SK-N-SH (cell line): ENCODE data around the gene STX2. TPM values are rescaled to one million over a fixed set of nuclear protein-coding genes. Genes with fewer than 3 reads are reported as not detected.

ENCODE experiments used
- CTCF ChIA-PET: fragments of 300-600, 350-600 bp; formaldehyde crosslinking; extraction: SDS; loops from one replicate; lab custom pipeline; 2021; lab: Yijun Ruan, JAX
- POLR2A ChIA-PET: fragments of 350-600 bp; sonication (Branson Sonifier 250); formaldehyde crosslinking; extraction: SDS; loops from one replicate; lab custom pipeline; 2020; ENCODE audit warnings: antibody characterized with exemption, inconsistent platforms; lab: Yijun Ruan, JAX
- DNase-seq: peaks from one replicate; pipeline ENCODE4 v3.0.0; 2012
- H2AFZ ChIP-seq: fragments of 200-600 bp; sonication (generic); 2 replicates; pipeline ENCODE4 v1.8.1; 2016; ENCODE audit warnings: antibody characterized with exemption, mild to moderate bottlenecking, low read depth
- H3F3A ChIP-seq: fragments of 200-600 bp; sonication (generic); replicated peaks from 2 replicates; pipeline ENCODE3; 2016; ENCODE audit warnings: antibody characterized with exemption, mild to moderate bottlenecking; ENCODE audit not compliant: insufficient read depth
- H3K27ac ChIP-seq, 2 experiments: fragments of 200-500 bp in 1 of 2; fragments of 200-600 bp in 1 of 2; sonication (Bioruptor generic) in 1 of 2; sonication (generic), shearing (Covaris generic) in 1 of 2; 2 replicates each; pipeline versions ENCODE4 v1.5.1 to v1.6.1; 2014 to 2016; ENCODE audit warnings: low read depth in 2 of 2, inconsistent platforms in 1 of 2, low read length in 1 of 2, mild to moderate bottlenecking in 1 of 2, mixed read lengths in 1 of 2
- H3K27me3 ChIP-seq: fragments of 200-600 bp; sonication (generic), shearing (Covaris generic); 2 replicates; pipeline ENCODE4 v1.6.1; 2016; ENCODE audit warnings: mixed run types; ENCODE audit not compliant: insufficient read depth
- H3K36me3 ChIP-seq, 2 experiments: fragments of 200-500 bp in 1 of 2; fragments of 200-600 bp in 1 of 2; sonication (Bioruptor generic) in 1 of 2; sonication (generic) in 1 of 2; replicated peaks in 1 of 2; 2 replicates each; pipeline versions ENCODE3 to v1.5.1; 2014 to 2016; ENCODE audit warnings: low read length in 1 of 2, mild to moderate bottlenecking in 1 of 2; ENCODE audit not compliant: insufficient read depth in 2 of 2, control insufficient read depth in 1 of 2
- H3K4me1 ChIP-seq, 2 experiments: fragments of 200-500 bp in 1 of 2; fragments of 200-600 bp in 1 of 2; sonication (Bioruptor generic) in 1 of 2; sonication (generic), shearing (Covaris generic) in 1 of 2; 2 replicates each; pipeline versions ENCODE4 v1.5.1 to v1.6.1; 2014 to 2016; ENCODE audit warnings: low read depth in 1 of 2, low read length in 1 of 2, mixed run types in 1 of 2; ENCODE audit not compliant: insufficient read depth in 2 of 2, control insufficient read depth in 1 of 2
- H3K4me2 ChIP-seq: fragments of 200-600 bp; sonication (generic), shearing (Covaris generic); 2 replicates; pipeline ENCODE4 v1.6.1; 2017; ENCODE audit warnings: mixed run types
- H3K4me3 ChIP-seq, 2 experiments: fragments of 200-500 bp in 1 of 2; fragments of 200-600 bp in 1 of 2; sonication (Bioruptor generic) in 1 of 2; sonication (generic), shearing (Covaris generic) in 1 of 2; 2 replicates each; pipeline versions ENCODE4 v1.5.1 to v1.8.1; 2014 to 2016; ENCODE audit warnings: low read depth in 2 of 2, inconsistent platforms in 1 of 2, low read length in 1 of 2, mild to moderate bottlenecking in 1 of 2, mixed read lengths in 1 of 2, moderate library complexity in 1 of 2
- H3K79me2 ChIP-seq: fragments of 200-600 bp; sonication (generic); 2 replicates; pipeline ENCODE4 v1.8.1; 2017; ENCODE audit warnings: mild to moderate bottlenecking; ENCODE audit not compliant: insufficient read depth
- H3K9ac ChIP-seq: fragments of 200-600 bp; sonication (generic); 2 replicates; pipeline ENCODE4 v1.6.1; 2017; ENCODE audit warnings: mixed run types
- H3K9me2 ChIP-seq: fragments of 200-600 bp; sonication (generic); 2 replicates; pipeline ENCODE4 v1.6.1; 2017; ENCODE audit warnings: mixed run types
- H3K9me3 ChIP-seq: fragments of 200-600 bp; sonication (generic); 2 replicates; pipeline ENCODE4 v1.6.1; 2017; ENCODE audit warnings: mixed run types, mild to moderate bottlenecking, moderate library complexity
- H4K20me1 ChIP-seq: fragments of 200-600 bp; sonication (generic); 2 replicates; pipeline ENCODE4 v1.6.1; 2017; ENCODE audit warnings: mild to moderate bottlenecking, mixed run types; ENCODE audit not compliant: insufficient read depth
- ELF1 ChIP-seq: IDR thresholded peaks from 2 replicates; pipeline ENCODE4 v1.4.0; 2012
- EP300 ChIP-seq, 2 experiments: IDR thresholded peaks; 2 replicates each; pipeline versions ENCODE4 v1.4.0 to v1.6.1; 2012; ENCODE audit warnings: borderline replicate concordance in 1 of 2, low read depth in 1 of 2, low read length in 1 of 2
- EZH2phosphoT487 ChIP-seq: fragments of 200-600 bp; sonication (generic); IDR thresholded peaks from 2 replicates; pipeline ENCODE4 v1.6.1; 2017; ENCODE audit warnings: low read depth, mixed run types, mild to moderate bottlenecking, antibody characterized with exemption, moderate library complexity, borderline replicate concordance
- FOXJ3 ChIP-seq: sonication (generic); formaldehyde crosslinking; IDR thresholded peaks from 2 replicates; pipeline ENCODE4 v1.5.1; 2020; ENCODE audit warnings: mild to moderate bottlenecking, missing genetic modification reagents
- FOXM1 ChIP-seq: IDR thresholded peaks from 2 replicates; pipeline ENCODE4 v1.4.0; 2012; ENCODE audit warnings: low read depth, mild to moderate bottlenecking
- GATA2 ChIP-seq: sonication (generic); formaldehyde crosslinking; IDR thresholded peaks from 2 replicates; pipeline ENCODE4 v1.5.0; 2020; ENCODE audit warnings: mild to moderate bottlenecking, missing genetic modification reagents
- JUND ChIP-seq: IDR thresholded peaks from 2 replicates; pipeline ENCODE4 v1.4.0; 2012
- MEF2A ChIP-seq: IDR thresholded peaks from 2 replicates; pipeline ENCODE4 v1.4.0; 2012; ENCODE audit warnings: low read depth, borderline replicate concordance
- NRF1 ChIP-seq: IDR thresholded peaks from 2 replicates; pipeline ENCODE4 v1.6.1; 2012; ENCODE audit warnings: low read depth, mild to moderate bottlenecking, low read length
- POLR2AphosphoS5 ChIP-seq: IDR thresholded peaks from 2 replicates; pipeline ENCODE4 v1.6.1; 2012; ENCODE audit warnings: low read depth, low read length
- RAD21 ChIP-seq: IDR thresholded peaks from 2 replicates; pipeline ENCODE4 v1.6.1; 2012; ENCODE audit warnings: mild to moderate bottlenecking, low read length
- RCOR1 ChIP-seq: fragments of 150-350 bp; IDR thresholded peaks from 2 replicates; pipeline ENCODE4 v1.6.1; 2017; ENCODE audit warnings: antibody characterized with exemption, low read length
- SIN3A ChIP-seq: IDR thresholded peaks from 2 replicates; pipeline ENCODE4 v1.6.1; 2012; ENCODE audit warnings: low read depth, mild to moderate bottlenecking, low read length, moderate library complexity, borderline replicate concordance
- TEAD4 ChIP-seq: IDR thresholded peaks from 2 replicates; pipeline ENCODE4 v1.4.0; 2012; ENCODE audit warnings: mild to moderate bottlenecking, borderline replicate concordance; ENCODE audit not compliant: insufficient read depth
- WGBS: methylation state at CpG from one replicate; pipeline ENCODE4 v1.1.6; 2017; ENCODE audit warnings: low lambda C conversion rate; 5-methylcytosine and 5-hydroxymethylcytosine counted together
- polyA plus RNA-seq, 3 experiments: library from polyadenylated mRNA; depleted of rRNA; stranded (reverse); fragments of >200 nt; gene quantifications; 2 replicates each; pipeline ENCODE4 v1.2.3, GENCODE V29; 2012
- TF ChIP-seq, protein P1 (sequence below): fragments of 150-350 bp; IDR thresholded peaks from 2 replicates; pipeline ENCODE4 v1.6.1; 2017; ENCODE audit warnings: antibody characterized with exemption, low read length, low read depth, borderline replicate concordance
- TF ChIP-seq, protein P2 (sequence below): IDR thresholded peaks from 2 replicates; pipeline ENCODE4 v1.4.0; 2012; ENCODE audit warnings: low read depth
- TF ChIP-seq, protein P3 (sequence below): IDR thresholded peaks from 2 replicates; pipeline ENCODE4 v1.4.0; 2012; ENCODE audit warnings: low read depth, borderline replicate concordance

STX2 gene
- polyA plus RNA-seq, 1 of the 3 experiments (the other 2 are of a cell fraction) = 25.1 TPM

DNA sequence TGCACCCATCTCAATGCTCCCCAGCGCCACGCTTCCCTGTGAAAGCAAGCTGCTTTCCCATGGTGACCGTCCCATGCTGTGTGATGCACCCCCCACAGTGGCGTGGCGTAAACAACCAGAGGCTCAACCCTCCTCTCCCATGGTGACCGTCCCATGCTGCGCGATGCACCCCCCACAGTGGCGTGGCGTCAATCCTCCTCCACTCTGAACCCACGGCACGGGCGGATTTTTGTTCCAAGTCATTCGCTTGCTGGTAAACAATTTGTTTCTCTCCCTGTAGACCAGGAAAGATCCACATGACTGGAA lies 8.9 kb downstream of the STX2 start (continued):
- TF ChIP-seq SIN3A (no peak), MEF2A (no peak), NRF1 (no peak), JUND (no peak), EP300 (IDR thresholded peaks at IDR 0.05; ENCODE audit: borderline replicate concordance in 1 of 2, low read depth in 1 of 2, low read length in 1 of 2) (no peak), RCOR1 (no peak), TEAD4 (no peak)
- TF ChIP-seq, protein P1, sequence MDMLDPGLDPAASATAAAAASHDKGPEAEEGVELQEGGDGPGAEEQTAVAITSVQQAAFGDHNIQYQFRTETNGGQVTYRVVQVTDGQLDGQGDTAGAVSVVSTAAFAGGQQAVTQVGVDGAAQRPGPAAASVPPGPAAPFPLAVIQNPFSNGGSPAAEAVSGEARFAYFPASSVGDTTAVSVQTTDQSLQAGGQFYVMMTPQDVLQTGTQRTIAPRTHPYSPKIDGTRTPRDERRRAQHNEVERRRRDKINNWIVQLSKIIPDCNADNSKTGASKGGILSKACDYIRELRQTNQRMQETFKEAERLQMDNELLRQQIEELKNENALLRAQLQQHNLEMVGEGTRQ = no peak
- TF ChIP-seq, protein P2, sequence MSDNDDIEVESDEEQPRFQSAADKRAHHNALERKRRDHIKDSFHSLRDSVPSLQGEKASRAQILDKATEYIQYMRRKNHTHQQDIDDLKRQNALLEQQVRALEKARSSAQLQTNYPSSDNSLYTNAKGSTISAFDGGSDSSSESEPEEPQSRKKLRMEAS = no peak

DNA sequence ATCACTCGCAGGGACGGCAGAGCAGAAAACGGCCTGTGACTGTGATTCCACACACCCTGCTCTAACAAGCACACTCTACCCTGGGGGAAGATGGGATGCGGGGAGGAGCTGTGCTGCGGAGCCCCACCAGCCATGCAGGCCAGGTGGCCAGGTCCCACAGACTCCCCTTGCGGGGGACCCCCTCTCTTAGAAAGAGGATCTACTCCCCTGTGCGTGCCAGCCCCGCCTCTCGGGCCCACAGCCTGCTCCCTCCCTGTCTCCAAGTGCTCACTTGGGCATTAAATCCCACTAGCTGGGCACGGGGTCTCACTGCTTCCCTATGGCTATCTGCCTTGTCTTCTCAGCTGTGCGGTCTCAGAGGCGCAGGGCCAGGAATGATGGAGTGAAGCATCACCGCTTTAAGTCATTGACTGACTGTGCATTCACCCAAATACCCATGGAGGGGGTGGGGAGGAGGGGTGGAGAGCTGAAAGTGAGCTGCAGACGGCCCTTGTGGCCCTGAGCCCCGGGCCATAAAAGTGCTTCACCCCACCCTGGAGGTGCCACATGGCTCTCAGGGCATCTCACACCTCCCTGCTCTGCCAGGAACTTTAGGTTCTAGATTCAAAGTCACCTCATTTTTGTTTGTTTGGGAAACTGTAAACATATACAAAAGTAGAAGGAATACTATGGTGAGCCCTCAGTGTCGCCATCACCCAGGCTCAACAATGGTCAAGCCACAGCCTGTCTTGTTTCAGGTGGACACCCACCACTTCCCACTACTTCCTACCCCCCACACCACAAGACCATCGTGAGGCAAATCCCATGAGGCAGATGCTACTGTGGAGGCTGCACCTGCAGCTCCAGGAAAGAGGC lies 9.4 kb downstream of the STX2 start:
- Histone ChIP-seq H3K4me2 (no peak overlapping the region), H3K4me3 (no peak overlapping the region), H3K9ac (no peak overlapping the region), H3F3A (no peaks in the 10 kb centered on the region), H2AFZ (no peak overlapping the region), H3K79me2 (peaks cover 93% of the 10 kb centered on the region), H3K9me3 (no peaks in the 10 kb centered on the region), H3K27me3 (no peaks in the 10 kb centered on the region), H4K20me1 (peaks cover 38% of the 10 kb centered on the region), H3K36me3 (no peaks in the 10 kb centered on the region), H3K9me2 (no peaks in the 10 kb centered on the region), H3K4me1 (peaks cover 0 to 13% of the 10 kb centered on the region in 2 experiments; a peak in 1 of 4 replicates), H3K27ac (no peak overlapping the region)
- WGBS = 93% methylated on average over 13 of the region's 17 CpGs
- POLR2A ChIA-PET = interaction anchor here (1.3 kb wide), 1 partner anchor 9 kb away, joined by 4 read pairs; no protein-coding TSS in a partner anchor
- peak; percentile 49 for DNase-seq
- CTCF ChIA-PET = interaction anchor here (1.3 kb wide), 1 partner anchor 12 kb away, joined by 3 read pairs; no protein-coding TSS in a partner anchor
- TF ChIP-seq FOXM1 (no peak), RAD21 (no peak), FOXJ3 (CRISPR knock-in tag) (no peak), SIN3A (no peak), EZH2phosphoT487 (no peak), ELF1 (no peak), POLR2AphosphoS5 (no peak), GATA2 (CRISPR knock-in tag) (no peak)
- TF ChIP-seq, protein P3, sequence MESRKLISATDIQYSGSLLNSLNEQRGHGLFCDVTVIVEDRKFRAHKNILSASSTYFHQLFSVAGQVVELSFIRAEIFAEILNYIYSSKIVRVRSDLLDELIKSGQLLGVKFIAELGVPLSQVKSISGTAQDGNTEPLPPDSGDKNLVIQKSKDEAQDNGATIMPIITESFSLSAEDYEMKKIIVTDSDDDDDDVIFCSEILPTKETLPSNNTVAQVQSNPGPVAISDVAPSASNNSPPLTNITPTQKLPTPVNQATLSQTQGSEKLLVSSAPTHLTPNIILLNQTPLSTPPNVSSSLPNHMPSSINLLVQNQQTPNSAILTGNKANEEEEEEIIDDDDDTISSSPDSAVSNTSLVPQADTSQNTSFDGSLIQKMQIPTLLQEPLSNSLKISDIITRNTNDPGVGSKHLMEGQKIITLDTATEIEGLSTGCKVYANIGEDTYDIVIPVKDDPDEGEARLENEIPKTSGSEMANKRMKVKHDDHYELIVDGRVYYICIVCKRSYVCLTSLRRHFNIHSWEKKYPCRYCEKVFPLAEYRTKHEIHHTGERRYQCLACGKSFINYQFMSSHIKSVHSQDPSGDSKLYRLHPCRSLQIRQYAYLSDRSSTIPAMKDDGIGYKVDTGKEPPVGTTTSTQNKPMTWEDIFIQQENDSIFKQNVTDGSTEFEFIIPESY = no peak
